GM19452 (cell line): Measurements from ENCODE around the gene GPR160.
A peak's percentile ranks its signal among the peaks of the same experiment; 100 is the strongest.
"Not testable (repeated sequence)": the region's sequence is repeated elsewhere in the genome, so short reads cannot be mapped to it uniquely, and the experiment has no call there.

Experiments
- ATAC-seq: cut with Tn5 transposase; IDR thresholded peaks from one replicate; pipeline ENCODE4 v1.9.1; 2021; ENCODE audit not compliant: unreplicated experiment

GPR160 gene

GRCh38 chr3:170109579-170110293 lies 71.9 kb downstream of the GPR160 start:
- ATAC-seq = no peak

- ATAC-seq = no peak
These were observed 73.5 kb downstream of the GPR160 start for GRCh38 chr3:170111147-170111771.

GRCh38 chr3:170114165-170114564 lies 76.4 kb downstream of the GPR160 start:
- not testable (repeated sequence) for ATAC-seq

- no peak for ATAC-seq
These were observed 79.3 kb downstream of the GPR160 start for GRCh38 chr3:170117134-170117533.

GRCh38 chr3:170128259-170128976 lies 90.6 kb downstream of the GPR160 start:
- ATAC-seq = peak; percentile 89

- peak; percentile 42 for ATAC-seq
These were observed 91.2 kb downstream of the GPR160 start for GRCh38 chr3:170128977-170129431.

GRCh38 chr3:170130532-170130931 lies 92.7 kb downstream of the GPR160 start:
- ATAC-seq = no peak

GRCh38 chr3:170132335-170132734 lies 94.5 kb downstream of the GPR160 start:
- no peak for ATAC-seq
